ENCODE measurements around the gene ASTN2. TPM values are rescaled to one million over a fixed set of nuclear protein-coding genes. Genes with fewer than 3 reads are reported as not detected.

ASTN2 gene
- polyA plus RNA-seq, 2 donors = 0.26 to 0.35 TPM

DNA sequence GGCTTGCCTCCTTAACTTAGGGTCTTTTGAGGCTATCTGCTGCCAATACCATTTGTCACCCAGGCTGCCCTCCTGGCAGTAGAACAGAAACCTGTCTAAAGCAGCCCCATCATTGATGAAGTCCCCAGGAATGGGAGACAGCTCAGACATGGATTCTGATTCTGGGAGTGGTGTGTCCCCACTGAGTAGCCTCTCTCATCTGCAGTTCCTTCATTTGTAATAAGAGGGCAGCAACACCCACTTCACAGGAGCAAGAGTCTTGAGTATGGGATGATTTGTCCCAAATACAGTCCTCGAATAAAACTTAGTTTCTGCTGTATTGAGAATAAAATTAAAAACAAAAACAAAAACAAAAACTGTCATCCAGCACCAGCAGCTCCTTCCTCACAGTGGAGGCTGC lies 167.6 kb downstream of the ASTN2 start:
- Histone ChIP-seq H3K4me1 (ENCODE audit: control insufficient read depth in 2 of 2, insufficient read depth in 2 of 2, low read length in 1 of 2) (no peaks in the 10 kb centered on the region), H3K36me3 (ENCODE audit: control insufficient read depth in 2 of 2, insufficient read depth in 2 of 2, low read length in 1 of 2) (no peaks in the 10 kb centered on the region), H3K9me3 (ENCODE audit: control insufficient read depth in 2 of 2, insufficient read depth in 1 of 2, low read depth in 1 of 2, low read length in 1 of 2) (no peaks in the 10 kb centered on the region), H3K27ac (ENCODE audit: low read depth in 2 of 2, low read length in 1 of 2) (no peak overlapping the region), H3K4me3 (ENCODE audit: low read depth in 1 of 2, low read length in 2 of 2) (no peak overlapping the region), H3K27me3 (ENCODE audit: control insufficient read depth in 1 of 2, insufficient read depth in 2 of 2, low read length in 2 of 2) (no peaks in the 10 kb centered on the region)
- 25 to 33% methylated on average over 1 of the region's 1 CpG for WGBS, 2 donors

DNA sequence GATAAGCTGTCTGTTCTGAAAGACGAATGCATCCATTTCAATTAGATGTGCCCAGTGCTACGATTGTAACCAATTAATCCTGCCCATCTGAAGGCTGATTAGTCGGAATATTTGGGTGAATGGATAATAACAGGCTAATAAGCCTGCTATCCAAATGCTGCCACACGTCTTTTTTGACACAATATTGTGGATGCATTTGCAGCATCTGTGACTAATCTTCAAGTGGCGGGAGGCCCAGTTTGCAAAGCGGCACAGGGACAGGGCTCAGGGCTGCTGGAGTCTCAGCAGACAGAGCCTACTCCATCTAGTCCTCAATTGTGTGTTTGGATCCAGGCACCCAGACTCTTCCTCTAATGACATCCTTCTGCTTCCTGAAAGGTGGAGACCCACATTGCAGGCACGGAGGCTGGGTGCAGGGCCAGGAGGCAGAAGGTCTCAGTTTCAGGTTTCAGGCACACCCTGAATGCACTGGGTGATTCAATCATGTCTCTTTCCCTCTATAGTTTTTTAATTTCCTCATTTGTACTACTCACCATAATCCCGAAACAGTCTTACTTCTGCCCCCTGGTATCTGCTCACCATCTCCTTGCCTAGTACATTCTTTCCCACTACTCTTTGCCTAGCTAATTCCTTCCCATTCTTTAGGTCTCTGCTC lies 169.6 kb downstream of the ASTN2 start:
- H3K36me3 ChIP-seq (ENCODE audit: control insufficient read depth in 2 of 2, insufficient read depth in 2 of 2, low read length in 1 of 2) = no peaks in the 10 kb centered on the region
- 68% methylated on average over 8 of the region's 8 CpGs for WGBS, 2 donors
- no peak overlapping the region for H3K4me3 ChIP-seq (ENCODE audit: low read depth in 1 of 2, low read length in 2 of 2)
- no peaks in the 10 kb centered on the region for H3K9me3 ChIP-seq (ENCODE audit: control insufficient read depth in 2 of 2, insufficient read depth in 1 of 2, low read depth in 1 of 2, low read length in 1 of 2)
- H3K4me1 ChIP-seq (ENCODE audit: control insufficient read depth in 2 of 2, insufficient read depth in 2 of 2, low read length in 1 of 2) = no peaks in the 10 kb centered on the region
- no peak overlapping the region for H3K27ac ChIP-seq (ENCODE audit: low read depth in 2 of 2, low read length in 1 of 2)
- H3K27me3 ChIP-seq (ENCODE audit: control insufficient read depth in 1 of 2, insufficient read depth in 2 of 2, low read length in 2 of 2) = no peaks in the 10 kb centered on the region

DNA sequence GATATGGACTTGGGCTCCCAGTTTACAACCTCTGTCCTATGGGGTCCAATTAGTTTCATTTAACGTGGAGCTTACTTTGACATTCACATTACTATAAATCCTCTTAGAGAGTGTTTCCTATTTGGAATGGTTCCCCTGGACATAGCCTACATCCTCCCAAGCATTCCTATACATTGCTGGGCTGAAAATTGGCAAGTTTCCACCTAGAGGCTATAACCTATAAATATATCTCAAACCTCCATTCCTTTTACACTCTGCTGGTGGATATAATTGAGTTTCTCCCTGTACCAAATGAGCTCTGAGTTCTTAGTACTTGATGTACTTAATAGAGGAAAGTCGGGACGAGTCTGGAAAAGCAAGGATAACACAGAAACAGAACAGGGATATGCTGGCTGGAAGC lies 172.8 kb downstream of the ASTN2 start:
- 82 to 85% methylated on average over 3 of the region's 3 CpGs for WGBS, 2 donors
- H3K27me3 ChIP-seq (ENCODE audit: control insufficient read depth in 1 of 2, insufficient read depth in 2 of 2, low read length in 2 of 2) = no peaks in the 10 kb centered on the region
- H3K27ac ChIP-seq (ENCODE audit: low read depth in 2 of 2, low read length in 1 of 2) = no peak overlapping the region
- no peaks in the 10 kb centered on the region for H3K9me3 ChIP-seq (ENCODE audit: control insufficient read depth in 2 of 2, insufficient read depth in 1 of 2, low read depth in 1 of 2, low read length in 1 of 2)
- no peaks in the 10 kb centered on the region for H3K4me1 ChIP-seq (ENCODE audit: control insufficient read depth in 2 of 2, insufficient read depth in 2 of 2, low read length in 1 of 2)
- H3K36me3 ChIP-seq (ENCODE audit: control insufficient read depth in 2 of 2, insufficient read depth in 2 of 2, low read length in 1 of 2) = no peaks in the 10 kb centered on the region
- no peak overlapping the region for H3K4me3 ChIP-seq (ENCODE audit: low read depth in 1 of 2, low read length in 2 of 2)

DNA sequence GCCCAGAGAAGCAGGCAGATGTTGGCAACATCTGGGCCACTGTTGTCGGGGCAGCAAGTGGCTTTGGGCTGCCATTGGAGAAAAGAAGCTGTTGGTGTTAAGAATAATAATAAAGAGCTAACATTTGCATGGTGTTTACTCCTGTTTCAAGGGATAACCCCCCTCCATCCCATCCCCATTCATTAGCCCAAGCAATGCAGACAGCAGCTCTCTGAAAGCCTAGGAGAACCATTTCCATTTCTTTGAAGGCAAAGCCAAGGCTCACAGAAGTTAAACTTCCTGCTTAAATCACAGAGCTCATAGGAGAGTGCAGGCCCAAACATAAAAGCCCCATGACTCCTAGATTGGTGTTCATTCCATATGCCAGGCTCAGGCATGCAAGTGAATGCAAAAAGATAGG lies 175.4 kb downstream of the ASTN2 start:
- no peak overlapping the region for H3K27ac ChIP-seq (ENCODE audit: low read depth in 2 of 2, low read length in 1 of 2)
- no peaks in the 10 kb centered on the region for H3K4me1 ChIP-seq (ENCODE audit: control insufficient read depth in 2 of 2, insufficient read depth in 2 of 2, low read length in 1 of 2)
- H3K36me3 ChIP-seq (ENCODE audit: control insufficient read depth in 2 of 2, insufficient read depth in 2 of 2, low read length in 1 of 2) = no peaks in the 10 kb centered on the region
- no peaks in the 10 kb centered on the region for H3K9me3 ChIP-seq (ENCODE audit: control insufficient read depth in 2 of 2, insufficient read depth in 1 of 2, low read depth in 1 of 2, low read length in 1 of 2)
- no peaks in the 10 kb centered on the region for H3K27me3 ChIP-seq (ENCODE audit: control insufficient read depth in 1 of 2, insufficient read depth in 2 of 2, low read length in 2 of 2)
- 58 to 71% methylated on average over 1 of the region's 1 CpG for WGBS, 2 donors
- no peak overlapping the region for H3K4me3 ChIP-seq (ENCODE audit: low read depth in 1 of 2, low read length in 2 of 2)

DNA sequence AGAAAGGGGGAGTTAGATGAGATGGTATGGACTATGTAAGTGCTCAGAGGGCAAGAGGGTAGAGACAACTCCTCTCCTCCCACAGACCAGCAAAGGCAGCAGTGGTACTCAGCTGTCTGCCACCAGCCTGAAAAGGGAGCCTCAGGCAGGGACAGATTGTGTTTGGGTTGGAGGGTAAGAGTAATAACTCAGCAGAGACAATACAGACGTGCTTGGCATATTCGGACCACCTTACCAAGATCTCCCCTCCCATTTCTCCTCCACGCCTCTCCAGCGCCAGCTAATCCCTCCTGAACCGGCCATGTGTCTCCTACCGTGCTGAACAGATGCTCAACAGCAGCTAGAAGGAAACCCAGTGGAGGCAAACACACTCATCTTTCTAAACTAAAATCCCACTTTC lies 180.8 kb downstream of the ASTN2 start:
- H3K36me3 ChIP-seq (ENCODE audit: control insufficient read depth in 2 of 2, insufficient read depth in 2 of 2, low read length in 1 of 2) = no peaks in the 10 kb centered on the region
- no peaks in the 10 kb centered on the region for H3K4me1 ChIP-seq (ENCODE audit: control insufficient read depth in 2 of 2, insufficient read depth in 2 of 2, low read length in 1 of 2)
- no peak overlapping the region for H3K27ac ChIP-seq (ENCODE audit: low read depth in 2 of 2, low read length in 1 of 2)
- no peaks in the 10 kb centered on the region for H3K27me3 ChIP-seq (ENCODE audit: control insufficient read depth in 1 of 2, insufficient read depth in 2 of 2, low read length in 2 of 2)
- no peak overlapping the region for H3K4me3 ChIP-seq (ENCODE audit: low read depth in 1 of 2, low read length in 2 of 2)
- 72% methylated on average over 6 of the region's 6 CpGs for WGBS, 2 donors
- H3K9me3 ChIP-seq (ENCODE audit: control insufficient read depth in 2 of 2, insufficient read depth in 1 of 2, low read depth in 1 of 2, low read length in 1 of 2) = no peaks in the 10 kb centered on the region

DNA sequence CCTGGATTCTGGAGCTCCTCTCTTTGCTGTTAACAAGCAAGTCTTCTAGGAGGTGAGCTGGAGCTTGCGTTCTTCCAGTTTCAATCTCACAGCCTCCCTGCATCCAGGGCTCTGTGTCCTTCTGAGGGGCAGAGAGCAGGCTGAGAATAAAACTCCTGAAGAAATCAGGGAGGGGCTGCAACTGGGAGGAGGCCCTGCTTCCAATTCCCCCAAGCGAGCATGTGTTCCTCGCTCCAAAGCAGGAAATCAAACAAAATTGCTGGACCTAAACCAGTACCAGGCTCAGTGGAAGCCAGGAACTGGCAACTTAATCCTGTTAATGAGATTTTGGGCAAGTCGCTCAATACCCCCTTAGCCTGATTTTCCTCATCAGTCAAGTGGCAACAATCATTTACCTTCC lies 181.8 kb downstream of the ASTN2 start:
- H3K9me3 ChIP-seq (ENCODE audit: control insufficient read depth in 2 of 2, insufficient read depth in 1 of 2, low read depth in 1 of 2, low read length in 1 of 2) = no peaks in the 10 kb centered on the region
- 61 to 70% methylated on average over 4 of the region's 4 CpGs for WGBS, 2 donors
- no peaks in the 10 kb centered on the region for H3K27me3 ChIP-seq (ENCODE audit: control insufficient read depth in 1 of 2, insufficient read depth in 2 of 2, low read length in 2 of 2)
- H3K4me1 ChIP-seq (ENCODE audit: control insufficient read depth in 2 of 2, insufficient read depth in 2 of 2, low read length in 1 of 2) = no peaks in the 10 kb centered on the region
- no peaks in the 10 kb centered on the region for H3K36me3 ChIP-seq (ENCODE audit: control insufficient read depth in 2 of 2, insufficient read depth in 2 of 2, low read length in 1 of 2)
- H3K4me3 ChIP-seq (ENCODE audit: low read depth in 1 of 2, low read length in 2 of 2) = no peak overlapping the region
- H3K27ac ChIP-seq (ENCODE audit: low read depth in 2 of 2, low read length in 1 of 2) = no peak overlapping the region

DNA sequence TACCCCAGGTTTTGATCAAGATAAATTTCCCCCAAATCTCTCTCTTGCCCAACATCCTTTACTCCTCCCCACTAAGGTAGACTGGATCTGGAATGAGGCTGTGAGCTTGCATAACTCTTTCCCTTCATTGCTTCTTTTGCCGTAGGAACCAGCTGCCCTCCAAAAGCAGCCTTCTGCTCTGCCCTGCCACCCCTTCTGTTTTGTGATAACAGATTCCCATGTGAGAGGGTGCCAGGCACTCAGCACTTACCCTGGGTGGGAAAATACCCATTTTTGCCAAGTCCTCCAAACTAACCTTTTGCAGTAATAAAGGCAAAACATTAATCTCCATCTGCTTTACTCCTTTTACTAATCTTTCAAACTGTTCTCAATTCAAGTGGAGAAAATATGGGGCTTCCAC lies 182.6 kb downstream of the ASTN2 start:
- Histone ChIP-seq H3K9me3 (ENCODE audit: control insufficient read depth in 2 of 2, insufficient read depth in 1 of 2, low read depth in 1 of 2, low read length in 1 of 2) (no peaks in the 10 kb centered on the region), H3K36me3 (ENCODE audit: control insufficient read depth in 2 of 2, insufficient read depth in 2 of 2, low read length in 1 of 2) (no peaks in the 10 kb centered on the region), H3K4me3 (ENCODE audit: low read depth in 1 of 2, low read length in 2 of 2) (no peak overlapping the region), H3K4me1 (ENCODE audit: control insufficient read depth in 2 of 2, insufficient read depth in 2 of 2, low read length in 1 of 2) (no peaks in the 10 kb centered on the region), H3K27me3 (ENCODE audit: control insufficient read depth in 1 of 2, insufficient read depth in 2 of 2, low read length in 2 of 2) (no peaks in the 10 kb centered on the region), H3K27ac (ENCODE audit: low read depth in 2 of 2, low read length in 1 of 2) (no peak overlapping the region)
- 81 to 92% methylated on average over 1 of the region's 1 CpG for WGBS, 2 donors

DNA sequence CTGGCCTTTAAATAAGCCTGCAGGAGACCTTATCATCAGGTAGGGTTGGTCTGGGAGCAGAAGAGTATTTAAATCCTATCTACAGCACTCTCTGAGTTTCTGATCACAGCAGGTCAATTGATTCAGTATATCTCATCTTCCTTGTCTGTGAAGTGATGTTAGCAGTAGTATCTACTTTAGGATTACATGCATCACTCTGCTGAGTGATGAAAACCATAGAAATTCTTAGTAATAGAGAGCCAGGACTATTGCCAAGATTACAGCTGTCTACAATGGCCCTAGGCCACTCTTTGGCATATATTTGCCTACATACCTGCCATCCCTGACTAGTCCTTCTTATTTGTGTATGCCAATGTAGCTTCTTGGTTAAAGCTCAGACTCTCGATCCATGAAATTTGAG lies 183.8 kb downstream of the ASTN2 start:
- H3K4me1 ChIP-seq (ENCODE audit: control insufficient read depth in 2 of 2, insufficient read depth in 2 of 2, low read length in 1 of 2) = no peaks in the 10 kb centered on the region
- no peak overlapping the region for H3K4me3 ChIP-seq (ENCODE audit: low read depth in 1 of 2, low read length in 2 of 2)
- H3K27ac ChIP-seq (ENCODE audit: low read depth in 2 of 2, low read length in 1 of 2) = no peak overlapping the region
- WGBS, 2 donors = 47 to 49% methylated on average over 1 of the region's 1 CpG
- no peaks in the 10 kb centered on the region for H3K9me3 ChIP-seq (ENCODE audit: control insufficient read depth in 2 of 2, insufficient read depth in 1 of 2, low read depth in 1 of 2, low read length in 1 of 2)
- H3K36me3 ChIP-seq (ENCODE audit: control insufficient read depth in 2 of 2, insufficient read depth in 2 of 2, low read length in 1 of 2) = no peaks in the 10 kb centered on the region
- no peaks in the 10 kb centered on the region for H3K27me3 ChIP-seq (ENCODE audit: control insufficient read depth in 1 of 2, insufficient read depth in 2 of 2, low read length in 2 of 2)

DNA sequence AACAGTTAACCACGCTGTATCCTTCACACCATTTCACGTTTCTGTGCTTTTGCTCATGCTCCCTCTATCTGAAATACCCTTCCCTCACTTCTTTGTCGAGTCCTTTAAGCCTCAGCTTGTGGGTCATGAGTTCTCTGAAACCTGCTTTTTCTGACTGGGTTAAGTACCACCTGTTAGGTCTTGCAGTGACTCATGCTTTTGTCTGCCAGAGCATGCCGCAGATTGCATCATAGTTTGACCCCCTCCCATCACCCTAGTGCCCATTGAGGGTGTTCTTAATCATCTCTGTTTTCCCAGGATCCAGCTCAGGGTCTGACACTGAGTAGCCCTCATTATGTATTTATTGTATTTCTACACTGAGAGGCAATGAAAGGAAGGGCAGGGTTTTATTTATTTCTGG lies 190.2 kb downstream of the ASTN2 start:
- Histone ChIP-seq H3K9me3 (ENCODE audit: control insufficient read depth in 2 of 2, insufficient read depth in 1 of 2, low read depth in 1 of 2, low read length in 1 of 2) (no peaks in the 10 kb centered on the region), H3K27ac (ENCODE audit: low read depth in 2 of 2, low read length in 1 of 2) (no peak overlapping the region), H3K4me3 (ENCODE audit: low read depth in 1 of 2, low read length in 2 of 2) (no peak overlapping the region), H3K27me3 (ENCODE audit: control insufficient read depth in 1 of 2, insufficient read depth in 2 of 2, low read length in 2 of 2) (no peaks in the 10 kb centered on the region), H3K36me3 (ENCODE audit: control insufficient read depth in 2 of 2, insufficient read depth in 2 of 2, low read length in 1 of 2) (no peaks in the 10 kb centered on the region), H3K4me1 (ENCODE audit: control insufficient read depth in 2 of 2, insufficient read depth in 2 of 2, low read length in 1 of 2) (no peaks in the 10 kb centered on the region)
- 46 to 50% methylated on average over 4 of the region's 4 CpGs for WGBS, 2 donors

DNA sequence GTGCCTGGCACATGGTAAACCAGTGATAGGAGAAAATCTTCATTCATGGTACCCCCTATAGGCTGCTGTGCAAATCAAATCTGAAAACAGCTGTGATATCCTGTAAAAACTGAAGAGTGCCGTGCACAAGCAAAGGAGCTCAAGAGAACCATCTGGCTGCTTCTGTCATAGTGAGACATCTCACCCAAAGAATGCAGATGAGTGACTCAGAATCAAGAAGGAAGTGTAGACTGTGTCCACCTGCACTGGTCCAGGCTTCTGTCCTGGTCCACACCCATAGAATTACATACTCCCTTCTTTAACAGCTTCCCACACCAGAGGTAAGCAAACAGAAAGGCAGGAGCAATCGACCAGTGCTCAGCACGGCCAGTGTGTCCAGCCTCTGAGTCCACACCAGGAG lies 195.9 kb downstream of the ASTN2 start:
- Histone ChIP-seq H3K27me3 (ENCODE audit: control insufficient read depth in 1 of 2, insufficient read depth in 2 of 2, low read length in 2 of 2) (no peaks in the 10 kb centered on the region), H3K4me1 (ENCODE audit: control insufficient read depth in 2 of 2, insufficient read depth in 2 of 2, low read length in 1 of 2) (no peaks in the 10 kb centered on the region), H3K27ac (ENCODE audit: low read depth in 2 of 2, low read length in 1 of 2) (no peak overlapping the region), H3K9me3 (ENCODE audit: control insufficient read depth in 2 of 2, insufficient read depth in 1 of 2, low read depth in 1 of 2, low read length in 1 of 2) (no peaks in the 10 kb centered on the region), H3K36me3 (ENCODE audit: control insufficient read depth in 2 of 2, insufficient read depth in 2 of 2, low read length in 1 of 2) (no peaks in the 10 kb centered on the region), H3K4me3 (ENCODE audit: low read depth in 1 of 2, low read length in 2 of 2) (no peak overlapping the region)
- WGBS, 2 donors = 46 to 49% methylated on average over 3 of the region's 3 CpGs

All from esophagus (tissue), 2 donors.